ENCODE results near the gene SRBD1.
"Not testable (repeated sequence)": the region's sequence is repeated elsewhere in the genome, so short reads cannot be mapped to it uniquely, and the experiment has no call there.

DNA sequence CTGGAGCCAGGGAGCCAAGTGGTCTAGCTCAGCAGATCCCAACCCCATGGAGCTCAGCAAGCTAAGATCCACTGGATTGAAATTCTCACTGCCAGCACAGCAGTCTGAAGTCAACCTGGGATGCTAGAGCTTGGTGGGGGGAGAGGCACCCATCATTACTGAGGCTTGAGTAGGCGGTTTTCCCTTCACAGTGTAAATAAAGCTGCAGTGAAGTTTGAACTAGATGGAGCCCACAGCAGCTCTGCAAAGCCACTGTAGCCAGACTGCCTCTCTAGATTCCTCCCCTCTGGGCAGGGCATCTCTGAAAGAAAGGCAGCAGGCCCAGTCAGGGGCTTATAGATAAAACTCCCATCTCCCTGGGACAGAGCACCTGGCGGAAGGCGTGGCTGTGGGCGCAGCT lies 185.0 kb downstream of the SRBD1 start:
- not testable (repeated sequence) for TF ChIP-seq NFE2L1 (CRISPR knock-in tag; IDR thresholded peaks at IDR 0.05); NR2C2 (CRISPR knock-in tag; IDR thresholded peaks at IDR 0.05); NFYB (CRISPR knock-in tag; conservative IDR thresholded peaks at IDR 0.05; ENCODE audit: low read depth); IRF2 (CRISPR knock-in tag; IDR thresholded peaks at IDR 0.05; ENCODE audit: borderline replicate concordance, low read depth); TP53 (CRISPR knock-in tag; IDR thresholded peaks at IDR 0.05); ZNF138 (CRISPR knock-in tag; conservative IDR thresholded peaks at IDR 0.05)
- TF ChIP-seq, protein P1, sequence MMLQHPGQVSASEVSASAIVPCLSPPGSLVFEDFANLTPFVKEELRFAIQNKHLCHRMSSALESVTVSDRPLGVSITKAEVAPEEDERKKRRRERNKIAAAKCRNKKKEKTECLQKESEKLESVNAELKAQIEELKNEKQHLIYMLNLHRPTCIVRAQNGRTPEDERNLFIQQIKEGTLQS (CRISPR knock-in tag; conservative IDR thresholded peaks at IDR 0.05) = not testable (repeated sequence)
- TF ChIP-seq, protein P2, sequence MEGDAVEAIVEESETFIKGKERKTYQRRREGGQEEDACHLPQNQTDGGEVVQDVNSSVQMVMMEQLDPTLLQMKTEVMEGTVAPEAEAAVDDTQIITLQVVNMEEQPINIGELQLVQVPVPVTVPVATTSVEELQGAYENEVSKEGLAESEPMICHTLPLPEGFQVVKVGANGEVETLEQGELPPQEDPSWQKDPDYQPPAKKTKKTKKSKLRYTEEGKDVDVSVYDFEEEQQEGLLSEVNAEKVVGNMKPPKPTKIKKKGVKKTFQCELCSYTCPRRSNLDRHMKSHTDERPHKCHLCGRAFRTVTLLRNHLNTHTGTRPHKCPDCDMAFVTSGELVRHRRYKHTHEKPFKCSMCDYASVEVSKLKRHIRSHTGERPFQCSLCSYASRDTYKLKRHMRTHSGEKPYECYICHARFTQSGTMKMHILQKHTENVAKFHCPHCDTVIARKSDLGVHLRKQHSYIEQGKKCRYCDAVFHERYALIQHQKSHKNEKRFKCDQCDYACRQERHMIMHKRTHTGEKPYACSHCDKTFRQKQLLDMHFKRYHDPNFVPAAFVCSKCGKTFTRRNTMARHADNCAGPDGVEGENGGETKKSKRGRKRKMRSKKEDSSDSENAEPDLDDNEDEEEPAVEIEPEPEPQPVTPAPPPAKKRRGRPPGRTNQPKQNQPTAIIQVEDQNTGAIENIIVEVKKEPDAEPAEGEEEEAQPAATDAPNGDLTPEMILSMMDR (IDR thresholded peaks at IDR 0.05) = not testable (repeated sequence)
- TF ChIP-seq, protein P3, sequence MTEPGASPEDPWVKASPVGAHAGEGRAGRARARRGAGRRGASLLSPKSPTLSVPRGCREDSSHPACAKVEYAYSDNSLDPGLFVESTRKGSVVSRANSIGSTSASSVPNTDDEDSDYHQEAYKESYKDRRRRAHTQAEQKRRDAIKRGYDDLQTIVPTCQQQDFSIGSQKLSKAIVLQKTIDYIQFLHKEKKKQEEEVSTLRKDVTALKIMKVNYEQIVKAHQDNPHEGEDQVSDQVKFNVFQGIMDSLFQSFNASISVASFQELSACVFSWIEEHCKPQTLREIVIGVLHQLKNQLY (CRISPR knock-in tag; IDR thresholded peaks at IDR 0.05) = not testable (repeated sequence)
- TF ChIP-seq, protein P4, sequence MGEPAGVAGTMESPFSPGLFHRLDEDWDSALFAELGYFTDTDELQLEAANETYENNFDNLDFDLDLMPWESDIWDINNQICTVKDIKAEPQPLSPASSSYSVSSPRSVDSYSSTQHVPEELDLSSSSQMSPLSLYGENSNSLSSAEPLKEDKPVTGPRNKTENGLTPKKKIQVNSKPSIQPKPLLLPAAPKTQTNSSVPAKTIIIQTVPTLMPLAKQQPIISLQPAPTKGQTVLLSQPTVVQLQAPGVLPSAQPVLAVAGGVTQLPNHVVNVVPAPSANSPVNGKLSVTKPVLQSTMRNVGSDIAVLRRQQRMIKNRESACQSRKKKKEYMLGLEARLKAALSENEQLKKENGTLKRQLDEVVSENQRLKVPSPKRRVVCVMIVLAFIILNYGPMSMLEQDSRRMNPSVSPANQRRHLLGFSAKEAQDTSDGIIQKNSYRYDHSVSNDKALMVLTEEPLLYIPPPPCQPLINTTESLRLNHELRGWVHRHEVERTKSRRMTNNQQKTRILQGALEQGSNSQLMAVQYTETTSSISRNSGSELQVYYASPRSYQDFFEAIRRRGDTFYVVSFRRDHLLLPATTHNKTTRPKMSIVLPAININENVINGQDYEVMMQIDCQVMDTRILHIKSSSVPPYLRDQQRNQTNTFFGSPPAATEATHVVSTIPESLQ (CRISPR knock-in tag; IDR thresholded peaks at IDR 0.05) = not testable (repeated sequence)
- TF ChIP-seq, protein P5, sequence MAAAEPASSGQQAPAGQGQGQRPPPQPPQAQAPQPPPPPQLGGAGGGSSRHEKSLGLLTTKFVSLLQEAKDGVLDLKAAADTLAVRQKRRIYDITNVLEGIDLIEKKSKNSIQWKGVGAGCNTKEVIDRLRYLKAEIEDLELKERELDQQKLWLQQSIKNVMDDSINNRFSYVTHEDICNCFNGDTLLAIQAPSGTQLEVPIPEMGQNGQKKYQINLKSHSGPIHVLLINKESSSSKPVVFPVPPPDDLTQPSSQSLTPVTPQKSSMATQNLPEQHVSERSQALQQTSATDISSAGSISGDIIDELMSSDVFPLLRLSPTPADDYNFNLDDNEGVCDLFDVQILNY (CRISPR knock-in tag; IDR thresholded peaks at IDR 0.05) = not testable (repeated sequence)

Data from WTC11 (cell line).